Right lobe of liver (tissue), 6 donors: ENCODE results near the gene USP28. TPM values are rescaled to one million over a fixed set of nuclear protein-coding genes. Genes with fewer than 3 reads are reported as not detected.
A peak's percentile ranks its signal among the peaks of the same experiment; 100 is the strongest.

Experiments used
- ATAC-seq, 4 donors: fragments of 200-7000 bp; cut with Tn5 transposase; one replicate each; pipeline ENCODE4 v1.9.1; 2020; ENCODE audit warnings: mild to moderate bottlenecking in 4 of 4, moderate library complexity in 4 of 4
- DNase-seq, 3 donors: peaks; one replicate each; pipeline ENCODE4 v3.0.0-alpha.2; 2020
- H3K27ac ChIP-seq, 3 donors: fragments of 200-600 bp; one replicate each; pipeline ENCODE4 v1.8.0; 2022
- H3K27me3 ChIP-seq, 2 donors: fragments of 200-600 bp; one replicate each; pipeline ENCODE4 v1.8.0; 2022
- H3K36me3 ChIP-seq, 4 donors: fragments of 200-600 bp; sonication (generic) in 1 of 4; one replicate each; pipeline versions ENCODE4 v1.5.1 to v1.8.0; 2017 to 2022; ENCODE audit warnings: control low read depth in 1 of 4
- H3K4me1 ChIP-seq, 4 donors: fragments of 200-600 bp; sonication (generic) in 1 of 4; one replicate each; pipeline versions ENCODE4 v1.5.1 to v1.8.0; 2017 to 2022; ENCODE audit warnings: control low read depth in 1 of 4
- H3K4me3 ChIP-seq, 3 donors: fragments of 200-600 bp; one replicate each; pipeline ENCODE4 v1.8.0; 2022
- H3K9me3 ChIP-seq, 4 donors: fragments of 200-600 bp; sonication (generic) in 1 of 4; one replicate each; pipeline versions ENCODE4 v1.5.1 to v1.8.0; 2017 to 2022; ENCODE audit warnings: control low read depth in 1 of 4
- CTCF ChIP-seq, 4 donors: fragments of 200-600 bp in 3 of 4; fragments of 450-650 bp in 1 of 4; IDR thresholded peaks; one replicate each; pipeline versions ENCODE4 v1.5.1 to v1.8.0; 2016 to 2022; ENCODE audit warnings: antibody characterized with exemption in 4 of 4, mild to moderate bottlenecking in 2 of 4
- POLR2A ChIP-seq: fragments of 450-650 bp; IDR thresholded peaks from one replicate; pipeline ENCODE4 v1.6.1; 2017; ENCODE audit warnings: antibody characterized with exemption, mild to moderate bottlenecking
- WGBS: methylation state at CpG from one replicate; pipeline ENCODE4 v1.1.6; 2018; ENCODE audit warnings: low coverage, low lambda C conversion rate; ENCODE audit not compliant: insufficient coverage; ENCODE audit errors: missing lambda C conversion rate; 5-methylcytosine and 5-hydroxymethylcytosine counted together
- intact Hi-C, 2 donors: fragments of 100-400 bp; cut with DNase I; formaldehyde crosslinking; loops; one replicate each; pipeline versions ENCODE4 v1.11.2 to v1.14.1; 2022
- total RNA-seq, 6 experiments: library from RNA; depleted of rRNA in 2 of 6; stranded (reverse); fragments of >200 nt in 2 of 6; fragmentation: NEBNext Ultra II Directional in 3 of 6; extraction: Animal tissue kit (Norgen Biotek cat#: 25700) in 3 of 6; gene quantifications; one replicate each; pipeline versions ENCODE4 v1.1.0 to v1.2.4, GENCODE V29; 2016 to 2023
- donor health status: DM: no; HTN: yes; CAD: no.
- donor health status: DM: no; HTN: no; CAD: no.
- donor health status: DM: no; HTN: no; CAD: no.
- donor health status: DM: no; HTN: yes; CAD: no.
- donor health status: DM: no; HTN: yes; CAD: no.

USP28 gene
- total RNA-seq, 6 experiments from 2014 or later: 12.1 to 15.3 (median 14.4) TPM

GRCh38 chr11:113814181-113814580 lies 61.2 kb downstream of the USP28 start:
- intact Hi-C loops: no loop called here
- H3K4me1 ChIP-seq: no peaks in the 10 kb centered on the region
- no peaks in the 10 kb centered on the region for H3K27me3 ChIP-seq
- no peak for DNase-seq
- no peak overlapping the region for H3K27ac ChIP-seq
- H3K9me3 ChIP-seq: no peaks in the 10 kb centered on the region
- peaks cover 0 to 16% (median under 1%) of the 10 kb centered on the region in 4 donors for H3K36me3 ChIP-seq
- no peak for ATAC-seq
- H3K4me3 ChIP-seq: no peak overlapping the region
- TF ChIP-seq POLR2A (no peak), CTCF (IDR thresholded peaks at IDR 0.05) (no peak)

- TF ChIP-seq CTCF (IDR thresholded peaks at IDR 0.05): no peak
- TF ChIP-seq POLR2A: no peak
- intact Hi-C loops: no loop called here
- H3K9me3 ChIP-seq: no peaks in the 10 kb centered on the region
- DNase-seq (no peak), ATAC-seq (no peak)
- no peak overlapping the region for H3K4me3 ChIP-seq
- H3K4me1 ChIP-seq: no peaks in the 10 kb centered on the region
- no peak overlapping the region for H3K27ac ChIP-seq
- peaks cover 0 to 13% (median 9%) of the 10 kb centered on the region in 4 donors for H3K36me3 ChIP-seq
- WGBS: 29% methylated on average over 2 of the region's 2 CpGs
- H3K27me3 ChIP-seq: no peaks in the 10 kb centered on the region
These were observed 66.4 kb downstream of the USP28 start for GRCh38 chr11:113808931-113809330.

GRCh38 chr11:113806406-113806805 lies 69.0 kb downstream of the USP28 start:
- 100% methylated on average over 2 of the region's 2 CpGs for WGBS
- no peak overlapping the region for H3K4me3 ChIP-seq
- intact Hi-C loops: no loop called here
- no peaks in the 10 kb centered on the region for H3K27me3 ChIP-seq
- peaks cover 0 to 28% (median 11%) of the 10 kb centered on the region in 4 donors for H3K36me3 ChIP-seq
- H3K4me1 ChIP-seq: no peaks in the 10 kb centered on the region
- no peak overlapping the region for H3K27ac ChIP-seq
- ATAC-seq: peak; percentile 92 to 97 (median 95)
- no peak for TF ChIP-seq POLR2A
- TF ChIP-seq CTCF (IDR thresholded peaks at IDR 0.05): peak; percentile 30 to 64 (median 48)
- no peaks in the 10 kb centered on the region for H3K9me3 ChIP-seq
- peak in 2 of 3 donors; percentile 25 to 52 for DNase-seq

- H3K4me1 ChIP-seq: no peaks in the 10 kb centered on the region
- no peak overlapping the region for H3K4me3 ChIP-seq
- no peak for TF ChIP-seq POLR2A
- TF ChIP-seq CTCF (IDR thresholded peaks at IDR 0.05): no peak
- ATAC-seq (no peak), DNase-seq (no peak)
- no peaks in the 10 kb centered on the region for H3K27me3 ChIP-seq
- no peaks in the 10 kb centered on the region for H3K9me3 ChIP-seq
- intact Hi-C loops: no loop called here
- peaks cover 0 to 33% (median 11%) of the 10 kb centered on the region in 4 donors for H3K36me3 ChIP-seq
- H3K27ac ChIP-seq: no peak overlapping the region
These were observed 69.7 kb downstream of the USP28 start for GRCh38 chr11:113805640-113806039.

- intact Hi-C loops: no loop called here
- Histone ChIP-seq H3K9me3 (no peaks in the 10 kb centered on the region), H3K4me1 (no peaks in the 10 kb centered on the region), H3K36me3 (peaks cover 0 to 40% (median 8%) of the 10 kb centered on the region in 4 donors), H3K27me3 (no peaks in the 10 kb centered on the region), H3K27ac (no peak overlapping the region), H3K4me3 (no peak overlapping the region)
- DNase-seq (no peak), ATAC-seq (no peak)
- TF ChIP-seq POLR2A (no peak), CTCF (IDR thresholded peaks at IDR 0.05) (no peak)
These were observed 72.8 kb downstream of the USP28 start for GRCh38 chr11:113802621-113803020.
